ENCODE results near the gene NOX3. TPM values are rescaled to one million over a fixed set of nuclear protein-coding genes. Genes with fewer than 3 reads are reported as not detected.

Gene NOX3
- total RNA-seq, 2 experiments from 2014 or later = not detected

GRCh38 chr6:155444952-155445903, 10.4 kb downstream of the NOX3 start:
- Mint-ChIP-seq H3K27ac (peak overlapping the region; percentile 55), H3K27me3 (peaks cover 2% of the 10 kb centered on the region), H3K9me3 (no peaks in the 10 kb centered on the region), H3K4me3 (no peak overlapping the region), H3K4me1 (ENCODE audit: low read depth) (peaks cover 22% of the 10 kb centered on the region), H3K36me3 (ENCODE audit: low read depth) (no peaks in the 10 kb centered on the region)
- ChIA-PET POLR2A (interaction anchor here (1.0 kb wide), 1 partner anchor 25 kb away, joined by 3 read pairs; no protein-coding TSS in a partner anchor), CTCF (no interaction called here)
- TF ChIP-seq CTCF (IDR thresholded peaks at IDR 0.05) = no peak
- intact Hi-C loops (cut with micrococcal nuclease) = no loop called here
- DNase-seq (peak; percentile 65), ATAC-seq (peak; percentile 77)

- DNase-seq (no peak), ATAC-seq (peak; percentile 16)
- Mint-ChIP-seq H3K36me3 (ENCODE audit: low read depth) (no peaks in the 10 kb centered on the region), H3K27ac (peak overlapping the region; percentile 47), H3K27me3 (peaks cover 2% of the 10 kb centered on the region), H3K9me3 (no peaks in the 10 kb centered on the region), H3K4me1 (ENCODE audit: low read depth) (peaks cover 22% of the 10 kb centered on the region), H3K4me3 (no peak overlapping the region)
- ChIA-PET POLR2A (interaction anchor here (1.0 kb wide), 1 partner anchor 24 kb away, joined by 3 read pairs; no protein-coding TSS in a partner anchor), CTCF (no interaction called here)
- TF ChIP-seq CTCF (IDR thresholded peaks at IDR 0.05) = no peak
- intact Hi-C loops (cut with micrococcal nuclease) = no loop called here
Measured at GRCh38 chr6:155444120-155444917, 11.3 kb downstream of the NOX3 start.

GRCh38 chr6:155443168-155443567, 12.5 kb downstream of the NOX3 start:
- ChIA-PET POLR2A (interaction anchor here (1.4 kb wide), 1 partner anchor 13 kb away, joined by 3 read pairs; no protein-coding TSS in a partner anchor), CTCF (interaction anchor here (1.5 kb wide), 1 partner anchor 14 kb away, joined by 5 read pairs; no protein-coding TSS in a partner anchor)
- ATAC-seq = no peak
- no peaks in the 10 kb centered on the region for H3K9me3 Mint-ChIP-seq
- DNase-seq = no peak
- intact Hi-C loops (cut with micrococcal nuclease) = no loop called here
- H3K27ac Mint-ChIP-seq = no peak overlapping the region
- peaks cover 22% of the 10 kb centered on the region for H3K4me1 Mint-ChIP-seq (ENCODE audit: low read depth)
- H3K4me3 Mint-ChIP-seq = no peak overlapping the region
- H3K36me3 Mint-ChIP-seq (ENCODE audit: low read depth) = no peaks in the 10 kb centered on the region
- TF ChIP-seq CTCF (IDR thresholded peaks at IDR 0.05) = no peak
- peaks cover 2% of the 10 kb centered on the region for H3K27me3 Mint-ChIP-seq

GRCh38 chr6:155442562-155442961, 13.1 kb downstream of the NOX3 start:
- Mint-ChIP-seq H3K27ac (no peak overlapping the region), H3K4me1 (ENCODE audit: low read depth) (peaks cover 22% of the 10 kb centered on the region), H3K9me3 (no peaks in the 10 kb centered on the region), H3K4me3 (no peak overlapping the region), H3K27me3 (peaks cover 2% of the 10 kb centered on the region), H3K36me3 (ENCODE audit: low read depth) (no peaks in the 10 kb centered on the region)
- TF ChIP-seq CTCF (IDR thresholded peaks at IDR 0.05) = no peak
- DNase-seq = no peak
- ChIA-PET POLR2A (interaction anchor here (1.4 kb wide), 1 partner anchor 13 kb away, joined by 3 read pairs; no protein-coding TSS in a partner anchor), CTCF (interaction anchor here (1.2 to 1.5 kb wide), 2 partner anchors 14 to 126 kb away, joined by 3 to 5 read pairs; no protein-coding TSS in a partner anchor)
- intact Hi-C loops (cut with micrococcal nuclease) = no loop called here
- ATAC-seq = no peak

Data from activated CD8-positive, alpha-beta T cell treated with anti-CD3 and anti-CD28 coated beads for 36 hours (primary cell).